HG03342 (cell line): ENCODE measurements around the gene KCNF1.

Experiments
- ATAC-seq: cut with Tn5 transposase; IDR thresholded peaks from one replicate; pipeline ENCODE4 v1.9.1; 2021; ENCODE audit warnings: mild to moderate bottlenecking, moderate library complexity; ENCODE audit not compliant: unreplicated experiment

The KCNF1 gene

GRCh38 chr2:10911291-10912075 is at the start of gene KCNF1:
KCNF1 (plus strand) TSS chr2:10911934; CDS start chr2:10912427, 493 bp downstream.
- ATAC-seq = no peak

GRCh38 chr2:10862330-10862729 is 49.4 kb upstream of the KCNF1 start:
- no peak for ATAC-seq

GRCh38 chr2:10863047-10863446 is 48.7 kb upstream of the KCNF1 start:
- ATAC-seq = no peak

- peak; percentile 60 for ATAC-seq
Measured at GRCh38 chr2:10863837-10864236, 47.9 kb upstream of the KCNF1 start.

- no peak for ATAC-seq
Measured at GRCh38 chr2:10864251-10864650, 47.5 kb upstream of the KCNF1 start.

GRCh38 chr2:10864861-10865636 is 46.7 kb upstream of the KCNF1 start:
- peak; percentile 92 for ATAC-seq

GRCh38 chr2:10865841-10866240 is 45.9 kb upstream of the KCNF1 start:
- ATAC-seq = no peak

- ATAC-seq = no peak
Measured at GRCh38 chr2:10867692-10868420, 43.9 kb upstream of the KCNF1 start.

- ATAC-seq = no peak
Measured at GRCh38 chr2:10868465-10869314, 43.0 kb upstream of the KCNF1 start.

- ATAC-seq = no peak
Measured at GRCh38 chr2:10871978-10872377, 39.8 kb upstream of the KCNF1 start.

- no peak for ATAC-seq
Measured at GRCh38 chr2:10873171-10873570, 38.6 kb upstream of the KCNF1 start.

GRCh38 chr2:10873790-10874437 is 37.8 kb upstream of the KCNF1 start:
- ATAC-seq = no peak

- ATAC-seq = no peak
Measured at GRCh38 chr2:10875126-10875525, 36.6 kb upstream of the KCNF1 start.

GRCh38 chr2:10876394-10876793 is 35.3 kb upstream of the KCNF1 start:
- no peak for ATAC-seq

- ATAC-seq = no peak
Measured at GRCh38 chr2:10876963-10877362, 34.8 kb upstream of the KCNF1 start.

GRCh38 chr2:10877651-10878111 is 34.1 kb upstream of the KCNF1 start:
- ATAC-seq = no peak

GRCh38 chr2:10878268-10878915 is 33.3 kb upstream of the KCNF1 start:
- ATAC-seq = no peak

- ATAC-seq = no peak
Measured at GRCh38 chr2:10879159-10879558, 32.6 kb upstream of the KCNF1 start.
